ENCODE measurements around the gene SRRM4.

- TF ChIP-seq CTCF (IDR thresholded peaks at IDR 0.05) (no peak), POLR2A (IDR thresholded peaks at IDR 0.05) (no peak), EP300 (IDR thresholded peaks at IDR 0.05) (peak; percentile 7)
These were observed 198.1 kb downstream of the SRRM4 start for GRCh38 chr12:119179335-119180021.
